Measurements from ENCODE around the gene ANKRD33B. TPM values are rescaled to one million over a fixed set of nuclear protein-coding genes. Genes with fewer than 3 reads are reported as not detected.
A peak's percentile ranks its signal among the peaks of the same experiment; 100 is the strongest.

ANKRD33B gene
- total and polyA plus RNA-seq, 7 experiments from 2014 or later = 0.20 to 10.1 (median 0.75) TPM; not detected in 1

- Histone ChIP-seq H3K27me3 (ENCODE audit: control insufficient read depth in 2 of 2, insufficient read depth in 2 of 2, low read length in 2 of 2) (no peaks in the 10 kb centered on the region), H3K27ac (ENCODE audit: low read depth, low read length) (no peak overlapping the region), H3K4me3 (ENCODE audit: low read length) (no peak overlapping the region), H3K4me1 (ENCODE audit: control insufficient read depth in 2 of 2, insufficient read depth in 2 of 2, low read length in 2 of 2) (no peaks in the 10 kb centered on the region), H3K36me3 (ENCODE audit: control insufficient read depth in 2 of 3, insufficient read depth in 3 of 3, low read length in 3 of 3) (no peaks in the 10 kb centered on the region), H3K9me3 (ENCODE audit: control insufficient read depth in 2 of 3, low read length in 3 of 3) (no peaks in the 10 kb centered on the region)
- H3K27ac Mint-ChIP-seq = peak overlapping the region in 3 of 9 donors; percentile 30 to 65 (median 40)
- H3K9me3 Mint-ChIP-seq = peaks cover 0 to 1% (median 0%) of the 10 kb centered on the region in 11 donors
- ChIA-PET CTCF (no interaction called here), POLR2A (no interaction called here)
- intact Hi-C loops (cut with micrococcal nuclease) = no loop called here
- H3K27me3 Mint-ChIP-seq = peaks cover 3 to 18% (median 10%) of the 10 kb centered on the region in 5 donors
- ATAC-seq (no peak), DNase-seq (no peak)
- no peak overlapping the region for H3K4me3 Mint-ChIP-seq
- H3K36me3 Mint-ChIP-seq = peaks cover 0 to 10% (median 0%) of the 10 kb centered on the region in 5 donors
- H3K4me1 Mint-ChIP-seq = peaks cover 0 to 62% (median 28%) of the 10 kb centered on the region in 7 donors
These were observed 16.9 kb downstream of the ANKRD33B start for GRCh38 chr5:10580531-10581423.

GRCh38 chr5:10581424-10581748 is 17.5 kb downstream of the ANKRD33B start:
- H3K9me3 Mint-ChIP-seq = peaks cover 0 to 1% (median 0%) of the 10 kb centered on the region in 11 donors
- ATAC-seq = no peak
- ChIA-PET POLR2A (no interaction called here), CTCF (no interaction called here)
- H3K27ac ChIP-seq (ENCODE audit: low read depth, low read length) = no peak overlapping the region
- H3K36me3 ChIP-seq (ENCODE audit: control insufficient read depth in 2 of 3, insufficient read depth in 3 of 3, low read length in 3 of 3) = no peaks in the 10 kb centered on the region
- DNase-seq = no peak
- peaks cover 3 to 18% (median 10%) of the 10 kb centered on the region in 5 donors for H3K27me3 Mint-ChIP-seq
- peaks cover 0 to 67% (median 28%) of the 10 kb centered on the region in 7 donors for H3K4me1 Mint-ChIP-seq
- H3K27ac Mint-ChIP-seq = peak overlapping the region in 1 of 9 donors; percentile 30
- H3K36me3 Mint-ChIP-seq = peaks cover 0 to 10% (median 0%) of the 10 kb centered on the region in 5 donors
- H3K4me1 ChIP-seq (ENCODE audit: control insufficient read depth in 2 of 2, insufficient read depth in 2 of 2, low read length in 2 of 2) = no peaks in the 10 kb centered on the region
- no peaks in the 10 kb centered on the region for H3K27me3 ChIP-seq (ENCODE audit: control insufficient read depth in 2 of 2, insufficient read depth in 2 of 2, low read length in 2 of 2)
- H3K4me3 Mint-ChIP-seq = no peak overlapping the region
- intact Hi-C loops (cut with micrococcal nuclease) = no loop called here
- H3K9me3 ChIP-seq (ENCODE audit: control insufficient read depth in 2 of 3, low read length in 3 of 3) = no peaks in the 10 kb centered on the region
- H3K4me3 ChIP-seq (ENCODE audit: low read length) = no peak overlapping the region

GRCh38 chr5:10581867-10582511 is 18.1 kb downstream of the ANKRD33B start:
- peaks cover 0 to 1% (median 0%) of the 10 kb centered on the region in 11 donors for H3K9me3 Mint-ChIP-seq
- peaks cover 0 to 67% (median 28%) of the 10 kb centered on the region in 7 donors for H3K4me1 Mint-ChIP-seq

GRCh38 chr5:10582512-10582897 is 18.6 kb downstream of the ANKRD33B start:
- DNase-seq (no peak), ATAC-seq (no peak)
- ChIA-PET CTCF (no interaction called here), POLR2A (no interaction called here)
- H3K9me3 Mint-ChIP-seq = peaks cover 0 to 1% (median 0%) of the 10 kb centered on the region in 11 donors
- Histone ChIP-seq H3K27ac (ENCODE audit: low read depth, low read length) (no peak overlapping the region), H3K4me1 (ENCODE audit: control insufficient read depth in 2 of 2, insufficient read depth in 2 of 2, low read length in 2 of 2) (no peaks in the 10 kb centered on the region), H3K4me3 (ENCODE audit: low read length) (no peak overlapping the region), H3K36me3 (ENCODE audit: control insufficient read depth in 2 of 3, insufficient read depth in 3 of 3, low read length in 3 of 3) (no peaks in the 10 kb centered on the region), H3K27me3 (ENCODE audit: control insufficient read depth in 2 of 2, insufficient read depth in 2 of 2, low read length in 2 of 2) (no peaks in the 10 kb centered on the region), H3K9me3 (ENCODE audit: control insufficient read depth in 2 of 3, low read length in 3 of 3) (no peaks in the 10 kb centered on the region)
- peaks cover 0 to 67% (median 28%) of the 10 kb centered on the region in 7 donors for H3K4me1 Mint-ChIP-seq
- no peak overlapping the region for H3K4me3 Mint-ChIP-seq
- intact Hi-C loops (cut with micrococcal nuclease) = no loop called here
- H3K27ac Mint-ChIP-seq = peak overlapping the region in 1 of 9 donors; percentile 63
- peaks cover 0 to 12% (median 0%) of the 10 kb centered on the region in 5 donors for H3K36me3 Mint-ChIP-seq
- H3K27me3 Mint-ChIP-seq = peaks cover 3 to 18% (median 10%) of the 10 kb centered on the region in 5 donors

More at GRCh38 chr5:10581867-10582511, 18.1 kb downstream of the ANKRD33B start:
- H3K4me3 Mint-ChIP-seq = no peak overlapping the region
- Histone ChIP-seq H3K27me3 (ENCODE audit: control insufficient read depth in 2 of 2, insufficient read depth in 2 of 2, low read length in 2 of 2) (no peaks in the 10 kb centered on the region), H3K27ac (ENCODE audit: low read depth, low read length) (no peak overlapping the region), H3K4me3 (ENCODE audit: low read length) (no peak overlapping the region), H3K36me3 (ENCODE audit: control insufficient read depth in 2 of 3, insufficient read depth in 3 of 3, low read length in 3 of 3) (no peaks in the 10 kb centered on the region), H3K4me1 (ENCODE audit: control insufficient read depth in 2 of 2, insufficient read depth in 2 of 2, low read length in 2 of 2) (no peaks in the 10 kb centered on the region), H3K9me3 (ENCODE audit: control insufficient read depth in 2 of 3, low read length in 3 of 3) (no peaks in the 10 kb centered on the region)
- no peak for DNase-seq
- peaks cover 3 to 18% (median 10%) of the 10 kb centered on the region in 5 donors for H3K27me3 Mint-ChIP-seq
- ChIA-PET POLR2A (no interaction called here), CTCF (no interaction called here)
- peak overlapping the region in 2 of 9 donors; percentile 26 to 63 for H3K27ac Mint-ChIP-seq
- H3K36me3 Mint-ChIP-seq = peaks cover 0 to 10% (median 0%) of the 10 kb centered on the region in 5 donors
- intact Hi-C loops (cut with micrococcal nuclease) = no loop called here
- ATAC-seq = no peak

GRCh38 chr5:10583663-10584572 is 20.0 kb downstream of the ANKRD33B start:
- ChIA-PET POLR2A (no interaction called here), CTCF (no interaction called here)
- H3K4me3 Mint-ChIP-seq = no peak overlapping the region
- no peaks in the 10 kb centered on the region for H3K9me3 ChIP-seq (ENCODE audit: control insufficient read depth in 2 of 3, low read length in 3 of 3)
- ATAC-seq (no peak), DNase-seq (no peak)
- H3K9me3 Mint-ChIP-seq = peaks cover 0 to 6% (median under 1%) of the 10 kb centered on the region in 11 donors
- H3K4me3 ChIP-seq (ENCODE audit: low read length) = no peak overlapping the region
- no peaks in the 10 kb centered on the region for H3K4me1 ChIP-seq (ENCODE audit: control insufficient read depth in 2 of 2, insufficient read depth in 2 of 2, low read length in 2 of 2)
- no peaks in the 10 kb centered on the region for H3K36me3 ChIP-seq (ENCODE audit: control insufficient read depth in 2 of 3, insufficient read depth in 3 of 3, low read length in 3 of 3)
- H3K27ac ChIP-seq (ENCODE audit: low read depth, low read length) = no peak overlapping the region
- no peaks in the 10 kb centered on the region for H3K27me3 ChIP-seq (ENCODE audit: control insufficient read depth in 2 of 2, insufficient read depth in 2 of 2, low read length in 2 of 2)
- H3K27ac Mint-ChIP-seq = no peak overlapping the region
- H3K27me3 Mint-ChIP-seq = peaks cover 5 to 18% (median 10%) of the 10 kb centered on the region in 5 donors
- H3K36me3 Mint-ChIP-seq = peaks cover 0 to 13% (median 0%) of the 10 kb centered on the region in 5 donors
- H3K4me1 Mint-ChIP-seq = peaks cover 0 to 58% (median 22%) of the 10 kb centered on the region in 7 donors
- intact Hi-C loops (cut with micrococcal nuclease) = no loop called here

All from naive thymus-derived CD4-positive, alpha-beta T cell (primary cell).